HEK293 (cell line): Measurements from ENCODE around the gene GJC1.
"Not testable (repeated sequence)": the region's sequence is repeated elsewhere in the genome, so short reads cannot be mapped to it uniquely, and the experiment has no call there.

Experiments used
- CTCF ChIP-seq: fragments of 450-650 bp; formaldehyde crosslinking; IDR thresholded peaks from 2 replicates; pipeline ENCODE4 v1.5.1; 2016; ENCODE audit warnings: missing biosample characterization, missing genetic modification characterization
- ELK4 ChIP-seq: IDR thresholded peaks from 2 replicates; pipeline ENCODE4 v1.6.1; 2011; ENCODE audit warnings: mild to moderate bottlenecking, low read depth, low read length, borderline replicate concordance
- KLF7 ChIP-seq: fragments of 450-650 bp; formaldehyde crosslinking; IDR thresholded peaks from 2 replicates; pipeline ENCODE4 v1.5.1; 2016; ENCODE audit warnings: missing biosample characterization, missing genetic modification characterization, borderline replicate concordance
- MYNN ChIP-seq: fragments of 450-650 bp; formaldehyde crosslinking; IDR thresholded peaks from 2 replicates; pipeline ENCODE4 v1.5.1; 2016; ENCODE audit warnings: missing biosample characterization, missing genetic modification characterization, borderline replicate concordance
- PBX3 ChIP-seq: sonication (generic); formaldehyde crosslinking; IDR thresholded peaks from 2 replicates; pipeline ENCODE4 v1.8.1; 2022; ENCODE audit warnings: mild to moderate bottlenecking, moderate library complexity, missing genetic modification reagents
- ZBTB11 ChIP-seq: fragments of 450-650 bp; formaldehyde crosslinking; conservative IDR thresholded peaks from 2 replicates; pipeline ENCODE4 v1.5.1; 2016; ENCODE audit warnings: low read depth, missing biosample characterization, missing genetic modification characterization
- ZFP37 ChIP-seq: fragments of 450-650 bp; formaldehyde crosslinking; IDR thresholded peaks from 2 replicates; pipeline ENCODE4 v1.5.1; 2016; ENCODE audit warnings: missing biosample characterization, missing genetic modification characterization
- ZNF777 ChIP-seq: fragments of 450-650 bp; formaldehyde crosslinking; IDR thresholded peaks from 2 replicates; pipeline ENCODE4 v1.5.1; 2017; ENCODE audit warnings: missing biosample characterization, missing genetic modification characterization, borderline replicate concordance

GRCh38 chr17:44825236-44825635 is 4.9 kb downstream of the GJC1 start:
- TF ChIP-seq ZNF777; CTCF (tag by site-specific recombination); ZBTB11; ZFP37; KLF7 (tag by site-specific recombination); PBX3 (CRISPR knock-in tag); ELK4; MYNN (tag by site-specific recombination): not testable (repeated sequence)
